Activated T-cell treated with anti-CD3 and anti-CD28 coated beads, Interleukin-2, amount 50 U/mL, for 72 hours (primary cell): ENCODE data around the gene HEXA. TPM values are rescaled to one million over a fixed set of nuclear protein-coding genes. Genes with fewer than 3 reads are reported as not detected.
"Not testable (repeated sequence)": the region's sequence is repeated elsewhere in the genome, so short reads cannot be mapped to it uniquely, and the experiment has no call there.

ENCODE experiments used
- ATAC-seq, 2 donors: fragments of 150-1000 bp; cut with Tn5 transposase; replicated peaks in 1 of 2; 2 replicates each; pipeline ENCODE4 v1.10.0; 2021; ENCODE audit warnings: moderate library complexity in 2 of 2, mild to moderate bottlenecking in 1 of 2
- DNase-seq, 2 donors: peaks; one replicate each; pipeline ENCODE4 v3.0.0; 2021 to 2022; ENCODE audit warnings: mixed read lengths in 1 of 2
- H3K27ac Mint-ChIP-seq: one replicate; pipeline ENCODE4 v1.8.0; 2022; ENCODE audit warnings: mild to moderate bottlenecking, moderate library complexity, mixed read lengths
- H3K27me3 Mint-ChIP-seq: one replicate; pipeline ENCODE4 v1.8.0; 2022; ENCODE audit warnings: low read depth, mixed read lengths
- H3K36me3 Mint-ChIP-seq, 2 donors: one replicate each; pipeline ENCODE4 v1.8.0; 2022; ENCODE audit warnings: mixed read lengths in 2 of 2, mild to moderate bottlenecking in 1 of 2; ENCODE audit not compliant: insufficient read depth in 2 of 2
- H3K4me1 Mint-ChIP-seq: one replicate; pipeline ENCODE4 v1.8.0; 2022; ENCODE audit warnings: low read depth, mixed read lengths
- H3K4me3 Mint-ChIP-seq, 2 donors: one replicate each; pipeline ENCODE4 v1.8.0; 2022; ENCODE audit warnings: mild to moderate bottlenecking in 2 of 2, mixed read lengths in 2 of 2, moderate library complexity in 2 of 2
- H3K9me3 Mint-ChIP-seq, 2 donors: one replicate each; pipeline ENCODE4 v1.8.0; 2022; ENCODE audit warnings: mixed read lengths in 2 of 2
- total RNA-seq, 2 donors: library from RNA; stranded (reverse); gene quantifications; one replicate each; pipeline ENCODE4 v1.2.3, GENCODE V29; 2022

Gene HEXA
- total RNA-seq, 2 donors from 2014 or later: 77.5 to 87.6 TPM

DNA sequence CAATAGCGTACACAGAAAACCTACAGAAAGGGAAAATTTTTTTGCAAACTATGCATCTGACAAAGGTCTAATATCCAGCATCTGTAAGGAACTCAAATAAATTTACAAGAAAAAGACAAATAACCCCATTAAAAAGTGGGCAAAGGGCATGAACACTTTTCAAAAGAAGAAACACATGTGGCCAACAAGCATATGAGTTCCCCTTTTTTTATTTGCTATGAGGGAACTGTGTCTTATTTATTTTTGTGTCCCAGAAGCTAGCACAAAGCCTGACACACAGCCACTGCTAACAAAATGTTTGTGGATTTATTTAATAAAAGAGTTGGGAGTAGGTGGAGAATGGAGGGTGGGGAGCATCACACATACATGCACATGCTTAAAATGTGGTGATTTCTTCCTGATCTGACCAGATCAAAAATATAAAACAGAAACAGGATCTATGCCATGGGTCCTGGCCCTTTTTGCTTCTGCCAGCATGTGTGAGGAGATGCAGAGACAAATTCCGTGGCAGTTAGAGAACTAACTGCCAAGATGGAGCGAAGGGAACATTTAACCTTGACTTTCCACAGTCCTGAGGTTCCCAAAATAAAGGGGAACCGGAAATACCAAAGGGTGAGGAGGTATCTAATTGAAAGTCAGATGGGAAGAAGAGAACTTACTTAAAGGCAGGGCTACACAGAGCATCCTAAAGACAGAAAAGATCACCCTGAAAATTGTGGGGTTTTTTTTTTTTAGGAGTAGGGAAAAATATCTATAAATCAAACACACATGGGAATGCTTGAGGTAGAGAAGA lies 22.2 kb upstream of the HEXA start, which contains the start of gene TMEM202:
TSS of gene TMEM202 (plus strand) at position 510 of the 793 bp plus-strand sequence. CDS start at position 532, 22 bp downstream.
- Mint-ChIP-seq H3K9me3 (no peaks in the 10 kb centered on the region), H3K36me3 (peaks cover 0 to 5% of the 10 kb centered on the region in 2 donors), H3K4me3 (no peak within 1 kb of the TSS), H3K4me1 (no peaks in the 10 kb centered on the region), H3K27ac (no peak within 1 kb of the TSS), H3K27me3 (peaks cover 7% of the 10 kb centered on the region)
- no peak for DNase-seq
- no peak for ATAC-seq

DNA sequence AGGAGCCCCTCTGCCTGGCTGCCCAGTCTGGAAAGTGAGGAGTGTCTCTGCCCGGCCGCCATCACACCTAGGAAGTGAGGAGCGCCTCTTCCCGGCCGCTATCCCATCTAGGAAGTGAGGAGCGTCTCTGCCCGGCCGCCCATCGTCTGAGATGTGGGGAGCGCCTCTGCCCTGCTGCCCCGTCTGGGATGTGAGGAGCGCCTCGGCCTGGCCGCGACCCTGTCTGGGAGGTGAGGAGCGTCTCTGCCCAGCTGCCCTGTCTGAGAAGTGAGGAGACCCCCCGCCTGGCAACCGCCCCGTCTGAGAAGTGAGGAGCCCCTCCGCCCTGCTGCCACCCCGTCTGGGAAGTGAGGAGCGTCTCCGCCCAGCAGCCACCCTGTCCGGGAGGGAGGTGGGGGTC lies 20.5 kb upstream of the HEXA start:
- not testable (repeated sequence) for H3K4me3 Mint-ChIP-seq, ATAC-seq, H3K4me1 Mint-ChIP-seq, H3K9me3 Mint-ChIP-seq, H3K36me3 Mint-ChIP-seq, H3K27ac Mint-ChIP-seq, DNase-seq, H3K27me3 Mint-ChIP-seq

DNA sequence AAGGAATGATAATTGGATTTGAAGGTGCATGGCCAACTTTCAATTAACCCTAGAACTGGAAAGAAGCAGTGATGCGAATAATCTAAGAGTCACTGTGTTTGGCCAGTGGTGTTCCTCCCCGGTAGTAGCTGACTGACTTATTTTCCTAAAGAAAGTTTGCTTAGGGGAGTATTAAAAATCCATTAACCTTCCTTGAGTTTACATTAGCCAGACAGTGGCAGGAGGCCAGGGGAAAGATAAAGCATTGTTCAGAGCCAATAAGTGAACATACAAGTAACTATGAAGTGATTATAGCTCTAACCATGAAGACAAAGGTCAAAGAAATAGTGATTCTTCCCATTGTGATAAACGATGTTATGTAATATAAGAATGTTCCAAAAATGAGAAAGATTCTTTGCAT lies 13.4 kb upstream of the HEXA start:
- DNase-seq (no peak), ATAC-seq (no peak)
- Mint-ChIP-seq H3K27me3 (no peaks in the 10 kb centered on the region), H3K36me3 (no peaks in the 10 kb centered on the region), H3K27ac (no peak overlapping the region), H3K9me3 (no peaks in the 10 kb centered on the region), H3K4me1 (no peaks in the 10 kb centered on the region), H3K4me3 (no peak overlapping the region)

DNA sequence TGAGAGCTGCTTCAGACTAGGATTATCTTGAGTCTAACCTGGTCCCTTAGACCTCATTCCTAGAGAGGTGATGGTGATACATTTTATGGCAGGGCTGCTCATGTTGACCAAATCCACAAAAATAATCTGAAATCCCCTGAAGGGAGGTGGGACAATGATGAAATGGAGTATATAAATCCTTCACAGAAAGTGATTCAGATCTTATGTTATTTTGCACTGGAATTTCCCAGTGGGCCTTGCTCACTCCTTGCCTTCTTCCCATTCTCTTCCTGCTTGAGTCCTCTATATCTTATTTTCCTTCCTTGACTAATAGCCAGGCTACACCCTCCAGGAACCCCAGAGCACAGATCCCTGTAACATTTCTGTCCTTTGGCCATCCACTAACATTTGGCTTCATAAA lies 11.9 kb upstream of the HEXA start:
- ATAC-seq (no peak), DNase-seq (no peak)
- Mint-ChIP-seq H3K9me3 (no peaks in the 10 kb centered on the region), H3K4me3 (no peak overlapping the region), H3K4me1 (no peaks in the 10 kb centered on the region), H3K27me3 (peaks cover 6% of the 10 kb centered on the region), H3K36me3 (no peaks in the 10 kb centered on the region), H3K27ac (no peak overlapping the region)

DNA sequence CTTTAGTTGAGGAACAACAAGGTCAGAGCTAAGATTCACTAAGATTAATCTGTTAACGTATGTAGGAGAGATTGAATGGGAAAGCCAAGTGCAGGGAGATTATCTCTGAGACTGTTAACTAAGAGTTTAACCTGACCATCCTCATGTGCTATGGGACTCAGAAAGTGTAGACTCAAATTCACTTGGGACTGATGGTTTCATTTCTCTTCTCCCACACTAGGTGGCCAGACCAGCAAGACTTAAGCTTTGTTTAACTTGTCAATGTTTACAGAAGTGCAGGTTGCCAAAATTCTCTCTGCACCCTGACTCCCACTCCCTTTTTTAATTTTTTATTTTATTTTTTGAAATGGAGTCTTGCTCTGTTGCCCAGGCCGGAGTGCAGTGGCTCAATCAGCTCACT lies 6.3 kb upstream of the HEXA start:
- no peak overlapping the region for H3K4me3 Mint-ChIP-seq
- ATAC-seq: no peak
- H3K27ac Mint-ChIP-seq: no peak overlapping the region
- no peaks in the 10 kb centered on the region for H3K4me1 Mint-ChIP-seq
- H3K9me3 Mint-ChIP-seq: no peaks in the 10 kb centered on the region
- peaks cover 6% of the 10 kb centered on the region for H3K27me3 Mint-ChIP-seq
- H3K36me3 Mint-ChIP-seq: no peaks in the 10 kb centered on the region
- DNase-seq: no peak

DNA sequence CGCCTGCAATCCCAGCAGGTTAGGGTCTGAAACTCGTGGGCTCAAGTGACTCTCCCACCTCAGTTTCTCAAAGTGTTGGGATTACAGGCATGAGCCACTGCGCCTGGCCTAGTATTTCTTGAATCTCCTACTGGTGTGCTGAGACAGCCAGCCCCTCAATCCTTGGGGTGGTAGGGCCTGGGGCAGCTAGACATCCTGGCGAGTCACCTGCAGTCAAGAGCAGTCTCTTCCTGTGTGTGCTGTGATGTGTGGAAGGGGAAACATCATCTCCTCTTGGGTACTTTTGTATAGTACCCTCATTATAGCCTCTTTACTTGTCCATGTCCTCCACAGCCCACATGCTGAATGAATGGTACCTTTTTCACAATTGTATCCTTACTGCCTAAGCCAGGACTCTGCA lies 4.9 kb upstream of the HEXA start:
- DNase-seq (no peak), ATAC-seq (no peak)
- Mint-ChIP-seq H3K36me3 (no peaks in the 10 kb centered on the region), H3K4me3 (no peak overlapping the region), H3K27ac (no peak overlapping the region), H3K27me3 (peaks cover 6% of the 10 kb centered on the region), H3K4me1 (peaks cover 11% of the 10 kb centered on the region), H3K9me3 (no peaks in the 10 kb centered on the region)

DNA sequence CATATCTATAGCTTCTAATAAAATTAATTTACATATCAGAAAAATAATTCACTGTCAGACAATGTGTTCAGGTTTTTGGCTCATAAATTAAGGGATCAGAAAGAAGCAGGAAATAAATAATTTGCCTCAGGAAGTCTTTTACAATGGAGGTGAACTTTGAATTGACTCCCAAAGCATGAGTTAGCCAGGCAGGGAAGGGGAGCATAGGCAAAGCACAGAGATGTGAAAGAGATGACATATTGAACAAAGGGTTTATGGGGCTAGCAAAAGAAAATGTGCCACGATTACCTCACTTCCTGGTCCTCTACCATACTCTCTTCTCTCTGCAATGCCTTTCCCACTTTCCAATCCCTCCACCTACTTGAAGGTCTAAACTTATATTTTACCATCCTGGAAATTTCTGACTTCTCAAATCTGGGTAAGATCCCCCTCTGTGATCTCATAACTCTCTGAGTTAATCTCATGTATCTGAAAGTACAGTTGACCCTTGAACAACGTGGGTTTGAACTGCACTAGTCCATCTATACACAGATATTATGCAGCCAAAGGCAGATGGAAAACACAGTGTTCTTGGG lies 4.1 kb upstream of the HEXA start:
- H3K27me3 Mint-ChIP-seq: peaks cover 6% of the 10 kb centered on the region
- no peak overlapping the region for H3K4me3 Mint-ChIP-seq
- H3K9me3 Mint-ChIP-seq: no peaks in the 10 kb centered on the region
- ATAC-seq: no peak
- H3K36me3 Mint-ChIP-seq: no peaks in the 10 kb centered on the region
- no peak overlapping the region for H3K27ac Mint-ChIP-seq
- peaks cover 19% of the 10 kb centered on the region for H3K4me1 Mint-ChIP-seq
- no peak for DNase-seq

DNA sequence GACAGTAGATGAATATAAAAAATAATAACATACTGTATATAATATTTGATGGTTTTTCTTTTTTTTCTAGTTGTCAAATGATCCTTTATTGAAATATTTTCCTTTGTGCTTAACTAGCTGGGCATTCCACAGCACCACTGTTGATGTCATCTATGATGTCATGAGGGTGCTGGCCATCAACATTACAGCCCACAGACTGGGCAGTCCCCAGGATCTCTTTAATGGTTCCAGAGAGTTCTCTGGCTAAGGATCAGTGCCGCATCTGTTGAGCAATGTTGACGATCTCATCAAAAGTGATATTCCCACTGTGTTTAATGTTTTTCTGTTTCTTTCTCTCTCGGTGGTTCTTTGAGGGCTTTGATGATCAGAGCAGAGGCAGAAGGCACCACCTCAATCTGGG lies 3.3 kb upstream of the HEXA start:
- not testable (repeated sequence) for H3K4me3 Mint-ChIP-seq, DNase-seq, ATAC-seq, H3K27ac Mint-ChIP-seq, H3K27me3 Mint-ChIP-seq, H3K36me3 Mint-ChIP-seq, H3K9me3 Mint-ChIP-seq
- H3K4me1 Mint-ChIP-seq: peaks cover 27% of the 10 kb centered on the region

DNA sequence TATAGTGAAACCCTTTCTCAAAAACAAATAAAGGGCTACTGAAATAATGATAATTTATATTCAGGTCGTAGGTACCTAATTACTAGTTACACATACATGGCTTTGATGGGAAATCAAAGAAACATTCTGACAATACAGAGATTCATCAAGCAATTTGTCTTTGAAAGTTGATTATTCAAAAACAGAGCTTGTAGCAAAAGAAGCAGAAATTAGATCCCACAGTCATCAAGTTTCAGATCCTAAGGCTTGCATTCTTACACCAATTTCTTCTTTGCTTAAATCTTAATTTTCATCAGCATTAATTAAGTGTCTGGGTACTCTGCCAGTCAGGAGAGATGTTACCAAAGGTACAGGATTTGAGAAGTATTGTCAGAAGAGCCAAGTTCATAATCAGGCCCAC lies 1.5 kb upstream of the HEXA start:
- DNase-seq: no peak
- Mint-ChIP-seq H3K36me3 (no peaks in the 10 kb centered on the region), H3K27ac (peak overlapping the region; percentile 29), H3K4me1 (peaks cover 40% of the 10 kb centered on the region), H3K4me3 (no peak overlapping the region), H3K9me3 (no peaks in the 10 kb centered on the region), H3K27me3 (no peaks in the 10 kb centered on the region)
- ATAC-seq: no peak

DNA sequence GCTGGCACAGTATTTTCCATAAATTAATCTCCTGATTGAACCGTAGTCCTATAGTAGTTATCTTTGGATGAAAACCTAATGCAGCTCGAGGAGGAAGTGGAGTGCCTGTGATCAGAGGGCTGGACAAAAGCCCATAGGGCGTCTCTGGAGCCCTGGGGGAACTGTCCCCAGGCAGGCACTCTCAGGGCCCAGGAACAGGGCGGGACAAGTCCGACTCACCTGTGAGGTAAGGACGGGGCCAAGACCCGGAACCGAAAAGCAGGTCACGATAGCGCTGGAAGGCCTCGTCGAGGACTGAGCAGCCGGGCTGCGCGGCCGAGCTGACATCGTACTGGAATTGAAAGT lies 341 bp downstream of the HEXA start:
- Mint-ChIP-seq H3K36me3 (no peaks in the 10 kb centered on the region), H3K9me3 (no peaks in the 10 kb centered on the region), H3K27me3 (no peaks in the 10 kb centered on the region), H3K4me1 (peaks cover 40% of the 10 kb centered on the region), H3K27ac (peak overlapping the region; percentile 98), H3K4me3 (peak overlapping the region; percentile 96)
- ATAC-seq (peak; percentile 50 to 56), DNase-seq (no peak)

DNA sequence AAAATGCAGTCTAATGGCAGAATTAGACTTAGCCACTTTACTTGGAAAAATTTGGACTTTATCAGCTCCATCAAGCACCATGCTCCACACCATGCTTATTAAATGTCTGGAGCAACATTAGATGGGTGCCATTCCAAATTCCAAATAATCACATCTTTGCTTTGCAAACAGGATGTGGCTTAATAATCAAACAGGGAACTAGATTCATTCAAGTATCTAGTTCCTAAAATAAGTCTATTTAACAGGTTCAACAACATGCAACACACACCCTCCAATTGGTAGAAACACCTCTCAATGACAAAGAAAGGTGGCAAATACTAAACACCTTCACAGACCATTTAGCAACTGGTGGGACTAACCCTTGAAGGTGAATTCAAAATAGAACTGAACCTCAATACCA lies 3.5 kb downstream of the HEXA start:
- Mint-ChIP-seq H3K4me3 (no peak overlapping the region), H3K9me3 (peaks cover 0 to 2% of the 10 kb centered on the region in 2 donors), H3K27ac (no peak overlapping the region), H3K36me3 (peaks cover 1 to 2% of the 10 kb centered on the region in 2 donors), H3K27me3 (no peaks in the 10 kb centered on the region), H3K4me1 (peaks cover 52% of the 10 kb centered on the region)
- ATAC-seq (no peak), DNase-seq (no peak)

DNA sequence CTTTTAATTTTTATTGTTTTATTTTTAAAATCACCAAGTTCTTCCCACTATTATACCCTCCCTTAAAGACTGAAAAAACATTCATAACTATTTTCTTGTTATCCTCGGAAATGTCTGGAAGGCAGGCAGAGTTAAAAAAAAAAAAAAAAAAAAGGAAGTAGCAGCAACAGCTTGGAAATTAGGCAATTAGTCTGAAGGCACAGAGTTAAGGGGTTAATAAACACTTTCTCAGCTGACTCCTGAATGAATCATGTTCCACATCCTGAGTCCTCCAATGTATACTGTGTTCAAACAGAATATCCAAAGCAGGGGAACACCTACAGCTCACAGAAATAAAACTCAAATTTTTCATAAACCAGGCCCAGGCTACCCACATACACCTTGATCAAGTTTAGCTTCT lies 5.8 kb downstream of the HEXA start:
- Mint-ChIP-seq H3K27me3 (no peaks in the 10 kb centered on the region), H3K9me3 (peaks cover 0 to 5% of the 10 kb centered on the region in 2 donors), H3K4me3 (no peak overlapping the region), H3K4me1 (peaks cover 56% of the 10 kb centered on the region), H3K36me3 (peaks cover 4 to 13% of the 10 kb centered on the region in 2 donors), H3K27ac (no peak overlapping the region)
- no peak for DNase-seq
- ATAC-seq: no peak

DNA sequence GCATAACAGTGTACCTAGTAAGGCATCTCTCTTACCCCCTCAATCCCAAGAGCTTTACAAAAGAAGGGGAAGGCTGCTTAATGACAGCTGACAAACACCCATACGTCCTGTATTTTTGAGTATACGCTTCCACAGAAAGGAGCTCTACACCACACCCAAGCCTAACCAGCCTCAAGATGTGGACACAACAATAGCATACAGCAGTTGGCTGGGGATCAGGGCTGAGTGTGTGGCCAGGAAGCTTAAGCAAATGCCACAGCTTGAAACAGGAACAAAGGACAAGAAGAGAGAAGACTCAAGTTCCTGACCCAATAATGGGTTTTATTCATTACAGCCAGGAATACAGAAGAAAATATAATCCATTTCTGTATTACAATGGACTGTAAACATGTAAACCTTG lies 6.9 kb downstream of the HEXA start:
- H3K36me3 Mint-ChIP-seq: peaks cover 4 to 13% of the 10 kb centered on the region in 2 donors
- H3K27me3 Mint-ChIP-seq: no peaks in the 10 kb centered on the region
- no peak for DNase-seq
- no peak for ATAC-seq
- H3K27ac Mint-ChIP-seq: no peak overlapping the region
- peaks cover 45% of the 10 kb centered on the region for H3K4me1 Mint-ChIP-seq
- H3K9me3 Mint-ChIP-seq: peaks cover 0 to 5% of the 10 kb centered on the region in 2 donors
- H3K4me3 Mint-ChIP-seq: no peak overlapping the region

DNA sequence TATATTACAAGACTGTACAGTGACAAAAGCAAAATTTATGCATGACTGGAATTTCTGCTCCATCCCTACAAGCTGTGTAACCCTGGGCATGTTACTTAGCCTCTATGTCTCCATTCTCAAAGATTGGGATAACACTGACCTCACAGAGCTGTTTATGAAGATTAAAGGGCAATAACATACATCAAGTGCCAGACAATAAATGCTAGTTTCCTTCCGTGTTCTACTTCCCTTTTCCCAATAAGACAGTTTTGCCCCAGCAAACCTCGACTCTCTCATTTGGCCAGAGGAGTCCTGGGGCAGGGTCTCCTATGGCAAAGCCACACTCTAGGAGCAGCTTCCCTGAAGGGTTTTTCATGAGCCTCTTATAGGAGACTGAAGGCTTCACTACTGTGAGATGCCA lies 7.5 kb downstream of the HEXA start:
- ATAC-seq (no peak), DNase-seq (no peak)
- H3K9me3 Mint-ChIP-seq: peaks cover 0 to 5% of the 10 kb centered on the region in 2 donors
- H3K4me3 Mint-ChIP-seq: no peak overlapping the region
- H3K27me3 Mint-ChIP-seq: no peaks in the 10 kb centered on the region
- peaks cover 4 to 13% of the 10 kb centered on the region in 2 donors for H3K36me3 Mint-ChIP-seq
- peaks cover 40% of the 10 kb centered on the region for H3K4me1 Mint-ChIP-seq
- no peak overlapping the region for H3K27ac Mint-ChIP-seq
